ENCODE results near the gene CPLX1. TPM values are rescaled to one million over a fixed set of nuclear protein-coding genes. Genes with fewer than 3 reads are reported as not detected.

Gene CPLX1
- total RNA-seq, 2 experiments from 2014 or later = 0.39 to 0.53 TPM

GRCh38 chr4:851701-852430 is 25.9 kb upstream of the CPLX1 start:
- H3K9me3 Mint-ChIP-seq (ENCODE audit: insufficient read depth) = peaks cover 8% of the 10 kb centered on the region
- ChIA-PET CTCF (no interaction called here), POLR2A (no interaction called here)
- no peak overlapping the region for H3K27ac Mint-ChIP-seq
- H3K27me3 Mint-ChIP-seq (ENCODE audit: low read depth) = no peaks in the 10 kb centered on the region
- no peak overlapping the region for H3K4me3 Mint-ChIP-seq
- peaks cover 6% of the 10 kb centered on the region for H3K4me1 Mint-ChIP-seq (ENCODE audit: low read depth)
- H3K36me3 Mint-ChIP-seq (ENCODE audit: low read depth) = peaks cover 63% of the 10 kb centered on the region
- ATAC-seq (no peak), DNase-seq (no peak)

GRCh38 chr4:850323-850945 is 24.5 kb upstream of the CPLX1 start:
- Mint-ChIP-seq H3K36me3 (ENCODE audit: low read depth) (peaks cover 55% of the 10 kb centered on the region), H3K4me3 (no peak overlapping the region), H3K27ac (no peak overlapping the region), H3K4me1 (ENCODE audit: low read depth) (no peaks in the 10 kb centered on the region), H3K27me3 (ENCODE audit: low read depth) (no peaks in the 10 kb centered on the region), H3K9me3 (ENCODE audit: insufficient read depth) (peaks cover 4% of the 10 kb centered on the region)
- ChIA-PET POLR2A (no interaction called here), CTCF (no interaction called here)
- no peak for DNase-seq
- no peak for ATAC-seq

- H3K27me3 Mint-ChIP-seq (ENCODE audit: low read depth) = no peaks in the 10 kb centered on the region
- DNase-seq (no peak), ATAC-seq (no peak)
- H3K4me1 Mint-ChIP-seq (ENCODE audit: low read depth) = no peaks in the 10 kb centered on the region
- POLR2A ChIA-PET = no interaction called here
- peaks cover 52% of the 10 kb centered on the region for H3K36me3 Mint-ChIP-seq (ENCODE audit: low read depth)
- H3K27ac Mint-ChIP-seq = no peak overlapping the region
- CTCF ChIA-PET = no interaction called here
- H3K9me3 Mint-ChIP-seq (ENCODE audit: insufficient read depth) = no peaks in the 10 kb centered on the region
- no peak overlapping the region for H3K4me3 Mint-ChIP-seq
Observed at GRCh38 chr4:849478-850175, 23.7 kb upstream of the CPLX1 start.

- ChIA-PET POLR2A (no interaction called here), CTCF (no interaction called here)
- H3K9me3 Mint-ChIP-seq (ENCODE audit: insufficient read depth) = peaks cover 3% of the 10 kb centered on the region
- H3K4me3 Mint-ChIP-seq = no peak overlapping the region
- H3K27me3 Mint-ChIP-seq (ENCODE audit: low read depth) = no peaks in the 10 kb centered on the region
- ATAC-seq (no peak), DNase-seq (no peak)
- H3K36me3 Mint-ChIP-seq (ENCODE audit: low read depth) = peaks cover 50% of the 10 kb centered on the region
- H3K27ac Mint-ChIP-seq = no peak overlapping the region
- no peaks in the 10 kb centered on the region for H3K4me1 Mint-ChIP-seq (ENCODE audit: low read depth)
Observed at GRCh38 chr4:848803-849477, 23.0 kb upstream of the CPLX1 start.

- no peak overlapping the region for H3K27ac Mint-ChIP-seq
- ChIA-PET CTCF (no interaction called here), POLR2A (no interaction called here)
- ATAC-seq (no peak), DNase-seq (no peak)
- no peaks in the 10 kb centered on the region for H3K4me1 Mint-ChIP-seq (ENCODE audit: low read depth)
- H3K4me3 Mint-ChIP-seq = no peak overlapping the region
- peaks cover 3% of the 10 kb centered on the region for H3K9me3 Mint-ChIP-seq (ENCODE audit: insufficient read depth)
- peaks cover 49% of the 10 kb centered on the region for H3K36me3 Mint-ChIP-seq (ENCODE audit: low read depth)
- no peaks in the 10 kb centered on the region for H3K27me3 Mint-ChIP-seq (ENCODE audit: low read depth)
Observed at GRCh38 chr4:848307-848691, 22.4 kb upstream of the CPLX1 start.

- ChIA-PET CTCF (interaction anchor here (0.9 kb wide), 1 partner anchor 103 kb away, joined by 3 read pairs; no protein-coding TSS in a partner anchor), POLR2A (no interaction called here)
- no peaks in the 10 kb centered on the region for H3K4me1 Mint-ChIP-seq (ENCODE audit: low read depth)
- H3K9me3 Mint-ChIP-seq (ENCODE audit: insufficient read depth) = peaks cover 9% of the 10 kb centered on the region
- no peak overlapping the region for H3K27ac Mint-ChIP-seq
- DNase-seq (no peak), ATAC-seq (no peak)
- peaks cover 46% of the 10 kb centered on the region for H3K36me3 Mint-ChIP-seq (ENCODE audit: low read depth)
- H3K27me3 Mint-ChIP-seq (ENCODE audit: low read depth) = no peaks in the 10 kb centered on the region
- no peak overlapping the region for H3K4me3 Mint-ChIP-seq
Observed at GRCh38 chr4:845836-846251, 19.9 kb upstream of the CPLX1 start.

- no peak overlapping the region for H3K4me3 Mint-ChIP-seq
- no peaks in the 10 kb centered on the region for H3K27me3 Mint-ChIP-seq (ENCODE audit: low read depth)
- no peak overlapping the region for H3K27ac Mint-ChIP-seq
- no peak for ATAC-seq
- ChIA-PET CTCF (interaction anchor here (0.9 kb wide), 1 partner anchor 103 kb away, joined by 3 read pairs; no protein-coding TSS in a partner anchor), POLR2A (no interaction called here)
- peaks cover 43% of the 10 kb centered on the region for H3K36me3 Mint-ChIP-seq (ENCODE audit: low read depth)
- H3K9me3 Mint-ChIP-seq (ENCODE audit: insufficient read depth) = peaks cover 9% of the 10 kb centered on the region
- no peaks in the 10 kb centered on the region for H3K4me1 Mint-ChIP-seq (ENCODE audit: low read depth)
- DNase-seq = no peak
Observed at GRCh38 chr4:845233-845835, 19.4 kb upstream of the CPLX1 start.

- POLR2A ChIA-PET = interaction anchor here (0.6 kb wide), 1 partner anchor 838 kb away, joined by 3 read pairs; no protein-coding TSS in a partner anchor
- CTCF ChIA-PET = no interaction called here
- H3K36me3 Mint-ChIP-seq (ENCODE audit: low read depth) = peaks cover 44% of the 10 kb centered on the region
Observed at GRCh38 chr4:844752-845232, 18.9 kb upstream of the CPLX1 start.

GRCh38 chr4:839675-840443 is 13.9 kb upstream of the CPLX1 start:
- ChIA-PET POLR2A (no interaction called here), CTCF (no interaction called here)
- DNase-seq (no peak), ATAC-seq (no peak)
- peaks cover 18% of the 10 kb centered on the region for H3K9me3 Mint-ChIP-seq (ENCODE audit: insufficient read depth)
- H3K36me3 Mint-ChIP-seq (ENCODE audit: low read depth) = peaks cover 37% of the 10 kb centered on the region
- no peak overlapping the region for H3K27ac Mint-ChIP-seq
- H3K27me3 Mint-ChIP-seq (ENCODE audit: low read depth) = no peaks in the 10 kb centered on the region
- no peak overlapping the region for H3K4me3 Mint-ChIP-seq
- H3K4me1 Mint-ChIP-seq (ENCODE audit: low read depth) = peaks cover 8% of the 10 kb centered on the region

More at GRCh38 chr4:844752-845232, 18.9 kb upstream of the CPLX1 start:
- no peak overlapping the region for H3K27ac Mint-ChIP-seq
- H3K4me1 Mint-ChIP-seq (ENCODE audit: low read depth) = peaks cover 4% of the 10 kb centered on the region
- no peak overlapping the region for H3K4me3 Mint-ChIP-seq
- H3K9me3 Mint-ChIP-seq (ENCODE audit: insufficient read depth) = peaks cover 13% of the 10 kb centered on the region
- DNase-seq (no peak), ATAC-seq (no peak)
- no peaks in the 10 kb centered on the region for H3K27me3 Mint-ChIP-seq (ENCODE audit: low read depth)

GRCh38 chr4:837772-838171 is 11.8 kb upstream of the CPLX1 start:
- CTCF ChIA-PET = no interaction called here
- Mint-ChIP-seq H3K9me3 (ENCODE audit: insufficient read depth) (peaks cover 15% of the 10 kb centered on the region), H3K27ac (no peak overlapping the region), H3K36me3 (ENCODE audit: low read depth) (peaks cover 27% of the 10 kb centered on the region), H3K4me1 (ENCODE audit: low read depth) (peaks cover 21% of the 10 kb centered on the region), H3K27me3 (ENCODE audit: low read depth) (no peaks in the 10 kb centered on the region), H3K4me3 (no peak overlapping the region)
- DNase-seq (no peak), ATAC-seq (no peak)
- POLR2A ChIA-PET = interaction anchor here (0.6 kb wide), 1 partner anchor 30 kb away, joined by 3 read pairs; no protein-coding TSS in a partner anchor

- no peaks in the 10 kb centered on the region for H3K27me3 Mint-ChIP-seq (ENCODE audit: low read depth)
- POLR2A ChIA-PET = no interaction called here
- no peak overlapping the region for H3K27ac Mint-ChIP-seq
- H3K9me3 Mint-ChIP-seq (ENCODE audit: insufficient read depth) = peaks cover 13% of the 10 kb centered on the region
- CTCF ChIA-PET = no interaction called here
- ATAC-seq = no peak
- DNase-seq = no peak
- H3K36me3 Mint-ChIP-seq (ENCODE audit: low read depth) = peaks cover 22% of the 10 kb centered on the region
- no peak overlapping the region for H3K4me3 Mint-ChIP-seq
- peaks cover 21% of the 10 kb centered on the region for H3K4me1 Mint-ChIP-seq (ENCODE audit: low read depth)
Observed at GRCh38 chr4:836750-837301, 10.9 kb upstream of the CPLX1 start.
